SKM-1 treated with dmso at 0.1 percent for 144 hours (cell line): ENCODE measurements around the gene ACSL4.
A peak's percentile ranks its signal among the peaks of the same experiment; 100 is the strongest.
"Not testable (repeated sequence)": the region's sequence is repeated elsewhere in the genome, so short reads cannot be mapped to it uniquely, and the experiment has no call there.

Experiments used
- DNase-seq: peaks from one replicate; lab custom pipeline; 2025; ENCODE audit not compliant: unreplicated experiment; lab: John Stamatoyannopoulos, UW

ACSL4 gene

DNA sequence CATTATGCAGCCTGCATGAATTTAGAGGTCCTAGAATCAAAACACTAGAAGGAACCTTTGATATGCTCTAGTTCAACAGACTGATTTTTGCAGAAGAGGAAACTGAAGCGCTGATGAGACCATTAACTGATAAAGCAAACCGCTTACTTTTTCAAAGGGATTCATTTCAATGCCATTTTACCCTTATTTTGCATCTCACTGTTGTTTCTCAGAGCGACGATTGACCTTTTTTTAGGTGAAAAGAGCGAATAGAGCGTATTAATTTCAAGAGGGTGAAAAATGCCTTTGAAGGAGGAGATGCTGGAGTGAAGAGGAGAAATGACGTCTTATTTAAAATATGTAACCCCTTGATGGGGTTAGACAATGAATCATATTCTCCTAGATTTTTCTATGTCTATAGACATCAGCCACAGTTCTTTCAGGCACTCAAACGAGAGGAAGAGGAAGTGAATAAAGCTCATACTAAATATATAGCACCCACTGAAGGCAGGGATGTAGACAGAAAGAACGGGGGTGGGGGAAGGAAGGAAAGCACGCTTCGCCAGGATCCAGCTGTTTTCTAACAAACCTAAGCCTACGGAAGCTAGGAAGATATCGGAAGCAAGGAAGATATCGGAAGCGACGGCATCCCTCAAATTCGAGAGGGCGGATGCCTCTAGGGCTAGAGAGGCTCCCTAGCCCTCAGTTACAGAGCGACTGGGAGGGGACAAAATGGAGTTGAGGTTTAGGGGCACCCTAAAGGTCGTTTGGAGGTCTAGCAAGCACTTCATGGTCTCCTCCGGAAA lies 848 bp downstream of the ACSL4 start:
- DNase-seq, result peak; percentile 37

GRCh38 chrX:109728173-109728535 lies 4.9 kb downstream of the ACSL4 start:
- no peak for DNase-seq

GRCh38 chrX:109724971-109725370 lies 8.1 kb downstream of the ACSL4 start:
- not testable (repeated sequence) for DNase-seq

DNA sequence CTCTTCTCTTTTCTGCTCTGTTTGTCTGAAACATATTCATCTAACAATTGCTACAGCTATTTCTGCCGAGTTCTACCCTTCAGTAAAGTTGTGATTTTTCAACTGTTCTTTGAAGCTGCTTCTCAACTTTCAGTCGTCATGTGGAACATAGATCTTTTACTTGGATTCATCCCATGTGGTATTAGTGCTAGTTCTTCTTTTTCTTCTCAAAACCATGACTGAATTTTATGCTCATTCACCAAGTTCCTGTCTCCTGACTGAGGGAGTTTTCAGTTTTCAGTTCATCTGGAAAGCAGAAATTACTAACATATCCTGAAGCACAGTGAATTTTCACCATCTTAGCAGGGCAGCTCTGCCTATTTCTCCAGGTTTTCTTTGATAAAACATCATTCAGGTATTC lies 12.1 kb downstream of the ACSL4 start:
- DNase-seq, result peak; percentile 15

GRCh38 chrX:109719264-109719663 lies 13.8 kb downstream of the ACSL4 start:
- DNase-seq, result no peak

- no peak for DNase-seq
Measured at GRCh38 chrX:109716431-109717028, 16.5 kb downstream of the ACSL4 start.

GRCh38 chrX:109714340-109714958 lies 18.6 kb downstream of the ACSL4 start:
- DNase-seq, result no peak

GRCh38 chrX:109710181-109710580 lies 22.9 kb downstream of the ACSL4 start:
- no peak for DNase-seq

GRCh38 chrX:109709129-109709631 lies 23.9 kb downstream of the ACSL4 start:
- peak; percentile 51 for DNase-seq

DNA sequence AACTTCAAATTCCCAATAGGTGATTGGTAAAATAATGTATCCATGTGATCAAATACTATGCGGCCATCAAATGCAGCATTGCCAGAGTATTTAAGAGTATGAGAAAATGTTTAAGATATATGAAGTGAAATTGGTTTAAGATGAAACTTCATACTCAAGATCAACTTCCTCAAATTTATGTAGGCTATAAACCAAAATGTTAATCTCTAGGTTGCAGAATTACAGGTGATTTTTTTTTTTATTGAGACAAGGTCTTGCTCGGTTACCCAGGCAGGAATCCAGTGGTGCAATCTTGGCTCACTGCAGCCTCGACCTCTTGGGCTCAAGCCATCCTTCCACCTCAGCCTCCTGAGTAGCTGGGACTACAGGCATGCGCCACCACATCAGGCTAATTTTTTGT lies 25.3 kb downstream of the ACSL4 start:
- DNase-seq, result no peak

- DNase-seq, result no peak
Measured at GRCh38 chrX:109707319-109707718, 25.7 kb downstream of the ACSL4 start.

DNA sequence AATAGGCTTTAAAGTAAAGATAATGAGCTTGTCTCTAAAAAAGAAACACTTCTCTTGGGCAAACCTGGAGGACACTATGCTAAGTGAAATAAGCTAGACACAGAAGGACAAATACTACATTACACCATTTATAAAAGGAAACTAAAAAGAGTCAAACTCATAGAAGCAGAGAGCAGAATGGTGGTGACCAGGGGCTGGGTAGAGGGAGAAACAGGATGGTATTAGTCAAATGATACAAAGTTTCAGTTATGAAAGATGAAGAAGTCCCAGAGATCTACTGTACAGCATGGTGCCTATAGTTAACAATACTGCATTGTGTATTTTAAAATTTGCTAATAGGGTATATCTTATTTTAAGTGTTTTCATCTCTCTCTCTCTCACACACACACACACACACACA lies 28.5 kb downstream of the ACSL4 start:
- no peak for DNase-seq

GRCh38 chrX:109697855-109698254 lies 35.2 kb downstream of the ACSL4 start:
- no peak for DNase-seq

DNA sequence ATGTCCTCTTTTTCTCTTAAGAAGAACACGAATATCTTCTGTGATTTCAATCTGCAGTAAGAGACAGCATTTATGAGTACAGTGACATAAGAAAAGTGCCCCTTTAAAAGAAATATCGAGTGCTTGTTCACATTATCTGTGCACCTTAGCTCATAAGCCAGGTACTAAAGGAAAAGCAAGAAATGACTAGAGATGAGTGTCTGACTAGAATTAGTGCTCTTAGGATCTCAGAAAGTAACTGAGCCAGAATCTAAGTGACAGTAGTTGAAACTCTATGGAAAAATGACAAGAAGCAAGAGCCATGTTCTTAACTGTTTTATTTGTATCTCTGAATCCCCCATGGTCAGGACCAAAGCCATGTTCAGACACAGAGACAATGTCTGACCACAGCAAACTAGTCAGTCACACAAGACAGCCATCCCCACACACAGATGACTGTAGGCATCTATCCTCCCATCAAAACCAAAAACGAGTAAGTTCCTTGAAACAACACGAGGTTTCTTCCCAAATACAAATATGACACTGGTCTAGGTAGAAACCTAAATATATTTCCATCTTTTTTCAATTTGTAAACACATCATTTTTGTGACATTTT lies 36.8 kb downstream of the ACSL4 start:
- no peak for DNase-seq

DNA sequence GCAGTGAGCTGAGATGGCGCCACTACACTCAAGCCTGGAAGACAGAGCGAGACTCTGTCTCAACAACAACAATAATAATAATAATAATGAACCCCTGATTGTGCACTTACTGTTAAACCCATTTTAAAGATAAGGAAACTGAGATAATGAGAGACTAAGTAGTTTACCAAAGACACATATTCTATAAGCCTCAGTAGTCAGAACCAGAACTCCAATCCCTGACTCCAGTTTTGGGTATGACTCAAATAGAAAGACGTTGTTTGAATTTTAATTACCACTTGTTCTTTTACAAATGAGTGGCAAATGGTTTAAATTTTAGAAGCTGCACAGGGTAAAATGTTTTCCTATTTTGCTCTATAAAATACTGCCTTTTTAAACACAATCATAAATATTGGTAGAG lies 37.4 kb downstream of the ACSL4 start:
- no peak for DNase-seq

DNA sequence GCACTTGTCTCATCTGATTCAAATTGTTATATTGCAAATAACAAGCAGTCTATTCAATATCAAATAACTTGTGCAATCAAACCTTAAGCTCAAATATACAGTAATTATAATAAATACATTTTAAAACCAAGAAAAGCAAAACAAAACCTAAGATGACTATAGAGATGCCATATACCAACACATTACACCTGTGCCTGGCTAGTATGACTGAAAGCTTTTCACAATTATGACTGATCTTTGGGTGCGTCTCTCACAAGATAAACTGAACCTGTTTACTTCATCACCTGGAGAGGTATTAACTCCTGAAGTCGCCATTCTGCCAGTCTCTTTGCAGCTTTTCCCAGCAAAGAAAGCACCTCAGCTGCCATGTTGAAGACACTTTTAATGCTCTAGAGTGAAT lies 41.3 kb downstream of the ACSL4 start:
- DNase-seq, result no peak

DNA sequence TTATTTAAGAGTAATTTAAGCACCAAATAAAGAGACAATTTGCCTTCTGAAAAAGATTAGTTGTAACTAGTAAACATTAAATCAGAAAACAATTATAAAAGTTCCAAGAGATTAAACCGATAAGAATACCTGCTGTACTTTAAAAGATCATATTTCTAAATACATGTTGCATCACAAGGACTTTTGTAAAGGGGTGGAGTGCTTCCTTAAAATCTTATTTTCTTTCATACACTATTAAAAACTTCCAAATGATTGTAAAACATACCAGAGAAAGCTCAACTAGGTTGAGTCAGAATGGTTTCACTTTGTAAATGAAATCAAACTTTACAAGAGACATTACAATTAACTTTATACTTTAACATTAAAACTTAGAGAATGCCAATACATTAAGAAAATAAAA lies 41.8 kb downstream of the ACSL4 start:
- DNase-seq, result no peak

DNA sequence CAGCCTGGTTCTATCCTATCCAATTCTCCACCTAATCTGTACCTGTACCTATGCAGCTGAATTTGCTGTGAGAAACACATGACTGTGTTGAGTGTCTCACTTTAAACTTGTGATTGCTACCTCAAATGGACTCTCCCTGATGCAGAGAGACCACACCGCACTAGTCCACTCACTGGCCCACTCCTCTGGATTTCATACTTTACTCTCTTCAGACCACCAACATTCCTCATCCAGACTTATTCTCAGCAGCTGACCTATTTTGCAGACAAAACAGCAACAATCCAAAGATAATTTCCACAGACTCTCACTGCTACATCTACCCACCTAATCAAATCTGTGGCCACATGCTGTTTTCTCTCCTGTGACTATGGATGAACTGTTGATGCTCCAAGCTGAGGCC lies 45.2 kb downstream of the ACSL4 start:
- no peak for DNase-seq

DNA sequence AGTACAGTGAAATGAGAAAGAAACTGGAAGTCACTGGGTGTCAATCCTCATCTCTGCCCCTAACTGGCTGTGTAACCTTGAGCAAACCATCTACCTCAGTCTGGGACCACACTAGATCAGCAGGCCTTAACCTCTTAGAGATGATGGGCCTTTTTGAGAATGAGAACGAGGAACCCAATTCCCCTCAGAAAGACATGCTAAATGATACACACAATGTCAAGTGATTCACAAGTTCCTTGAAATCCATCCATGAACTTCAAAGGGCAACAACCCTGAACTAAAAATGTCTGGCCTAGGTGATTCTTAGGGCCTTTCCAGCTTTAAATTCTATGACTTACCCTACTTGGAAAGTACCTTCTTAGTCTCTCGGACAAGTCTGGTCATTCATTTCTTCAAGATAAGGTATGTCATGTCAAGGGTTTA lies 47.4 kb downstream of the ACSL4 start:
- no peak for DNase-seq

DNA sequence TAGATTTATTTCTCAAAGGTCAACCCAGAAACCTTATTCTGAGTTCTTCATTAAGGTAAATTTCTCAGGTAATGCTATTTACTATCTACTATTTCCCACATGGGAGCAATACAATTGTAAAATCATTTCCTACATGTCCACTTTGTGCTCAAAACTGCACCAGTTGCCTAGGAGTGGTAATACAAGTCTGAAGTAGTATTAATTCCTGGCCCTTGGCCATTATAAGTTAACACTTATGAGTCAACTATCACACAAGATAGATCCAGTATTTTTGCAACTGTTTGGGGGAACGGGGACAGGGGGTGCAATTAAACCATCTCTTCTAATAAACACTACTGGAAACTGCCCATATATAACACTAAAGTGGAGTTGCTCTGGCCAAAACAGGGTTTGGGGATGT lies 48.9 kb downstream of the ACSL4 start:
- DNase-seq, result no peak

DNA sequence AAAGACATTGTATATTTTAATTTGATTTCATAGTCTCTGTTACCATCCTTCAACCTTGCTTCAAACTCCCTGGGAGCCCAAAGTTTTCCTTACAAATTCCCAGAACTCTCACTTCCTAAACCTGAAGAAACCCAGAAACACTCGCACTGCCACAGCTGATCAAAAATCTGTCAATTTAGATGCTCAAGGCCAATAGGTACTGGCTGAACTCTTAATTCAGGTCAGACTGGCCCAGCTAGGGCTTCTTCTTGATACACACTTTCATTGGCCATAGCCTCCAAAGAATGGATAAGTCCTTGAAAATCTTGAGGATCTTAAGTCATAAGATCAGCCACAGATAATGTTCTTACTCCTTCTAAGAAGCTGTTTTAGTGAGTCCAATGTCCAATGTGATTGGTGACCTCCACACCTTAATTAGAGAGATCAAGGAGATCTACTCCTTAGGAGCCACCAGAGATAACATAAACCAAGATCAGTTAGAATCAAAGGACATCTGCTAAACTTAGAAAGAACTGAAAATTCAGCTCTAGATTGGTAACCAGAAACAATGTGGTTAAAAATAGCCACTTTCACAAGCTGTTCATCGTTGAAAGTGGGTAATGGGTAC lies 51.5 kb downstream of the ACSL4 start:
- DNase-seq, result no peak
